Natural killer cell (primary cell): ENCODE results near the gene HDGFL1. TPM values are rescaled to one million over a fixed set of nuclear protein-coding genes. Genes with fewer than 3 reads are reported as not detected.

Source experiments
- ATAC-seq, 3 donors: fragments of 150-1000 bp in 2 of 3; fragments of 200-7000 bp in 1 of 3; cut with Tn5 transposase; 1 replicate in 1 of 3; 2 replicates in 2 of 3; pipeline ENCODE4 v1.10.0; 2021; ENCODE audit warnings: mild to moderate bottlenecking in 2 of 3, moderate library complexity in 2 of 3
- DNase-seq, 2 donors: peaks; one replicate each; pipeline versions ENCODE4 v3.0.0 to v3.0.0-alpha.2; 2013 to 2021; ENCODE audit warnings: mixed read lengths in 1 of 2
- H3K27ac ChIP-seq: one replicate; pipeline ENCODE4 v1.5.1; 2013; ENCODE audit warnings: mild to moderate bottlenecking, low read length
- H3K27me3 ChIP-seq: one replicate; pipeline ENCODE4 v1.6.1; 2013; ENCODE audit warnings: low read length; ENCODE audit not compliant: control insufficient read depth, insufficient read depth
- H3K36me3 ChIP-seq: one replicate; pipeline ENCODE4 v1.6.1; 2013; ENCODE audit warnings: low read length; ENCODE audit not compliant: control insufficient read depth, insufficient read depth
- H3K4me1 ChIP-seq: one replicate; pipeline ENCODE4 v1.6.1; 2013; ENCODE audit warnings: low read length; ENCODE audit not compliant: control insufficient read depth, insufficient read depth
- H3K4me3 ChIP-seq: one replicate; pipeline ENCODE4 v1.5.1; 2013; ENCODE audit warnings: low read length
- H3K9me3 ChIP-seq: one replicate; pipeline ENCODE4 v1.6.1; 2013; ENCODE audit warnings: low read length; ENCODE audit not compliant: control insufficient read depth, insufficient read depth
- H3K27ac Mint-ChIP-seq, 2 donors: one replicate each; pipeline ENCODE4 v1.8.0; 2022; ENCODE audit warnings: mild to moderate bottlenecking in 2 of 2, mixed read lengths in 2 of 2, moderate library complexity in 1 of 2
- H3K27me3 Mint-ChIP-seq, 2 donors: one replicate each; pipeline ENCODE4 v1.8.0; 2022; ENCODE audit warnings: low read depth in 2 of 2, mixed read lengths in 2 of 2
- H3K36me3 Mint-ChIP-seq: one replicate; pipeline ENCODE4 v1.8.0; 2022; ENCODE audit warnings: mixed read lengths
- H3K4me1 Mint-ChIP-seq, 2 donors: one replicate each; pipeline ENCODE4 v1.8.0; 2022; ENCODE audit warnings: mixed read lengths in 2 of 2
- H3K4me3 Mint-ChIP-seq: one replicate; pipeline ENCODE4 v1.8.0; 2022; ENCODE audit warnings: mild to moderate bottlenecking, moderate library complexity, mixed read lengths
- H3K9me3 Mint-ChIP-seq, 2 donors: one replicate each; pipeline ENCODE4 v1.8.0; 2022; ENCODE audit warnings: mixed read lengths in 2 of 2
- CTCF ChIP-seq: fragments of 200-600 bp; IDR thresholded peaks from one replicate; pipeline ENCODE4 v1.8.0; 2022; ENCODE audit warnings: antibody characterized with exemption
- WGBS: methylation state at CpG from one replicate; pipeline ENCODE4 v1.1.7; 2013; ENCODE audit warnings: missing lambda C conversion rate; ENCODE audit not compliant: insufficient coverage; 5-methylcytosine and 5-hydroxymethylcytosine counted together
- intact Hi-C: fragments of 100-400 bp; cut with micrococcal nuclease; formaldehyde crosslinking; loops from one replicate; pipeline ENCODE4 v1.14.2; 2022
- total RNA-seq, 4 donors: library from RNA; stranded (reverse); fragments of 120-200 nt in 1 of 4; gene quantifications; one replicate each; pipeline versions ENCODE4 v1.2.3 to v1.2.4, GENCODE V29; 2013 to 2022

The HDGFL1 gene
- total RNA-seq, 3 donors from 2014 or later (not counting 1 experiment from before 2014, with no cell fraction given): not detected

DNA sequence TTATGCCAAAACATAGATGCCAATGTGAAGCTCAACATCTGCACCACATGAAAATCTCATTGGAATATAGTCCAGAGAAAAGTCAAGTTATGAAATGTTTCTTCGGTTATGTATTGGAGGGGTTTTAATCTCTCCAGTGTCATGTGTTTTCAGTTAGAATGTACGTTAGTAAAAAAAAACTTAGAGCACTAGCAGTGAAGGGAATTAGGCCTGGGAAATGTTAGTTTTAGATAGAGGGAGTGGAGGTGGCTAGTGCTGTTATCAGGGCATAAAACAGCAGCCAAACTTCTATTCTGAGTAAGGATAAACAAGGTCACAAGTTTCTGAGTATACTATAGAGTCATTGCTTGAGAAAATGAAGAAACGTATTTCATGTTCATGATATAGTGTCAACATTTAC lies 42.9 kb downstream of the HDGFL1 start:
- H3K9me3 Mint-ChIP-seq: peaks cover 3 to 18% of the 10 kb centered on the region in 2 donors
- Histone ChIP-seq H3K27ac (no peak overlapping the region), H3K27me3 (no peaks in the 10 kb centered on the region), H3K4me1 (no peaks in the 10 kb centered on the region), H3K4me3 (no peak overlapping the region), H3K9me3 (no peaks in the 10 kb centered on the region), H3K36me3 (no peaks in the 10 kb centered on the region)
- H3K4me1 Mint-ChIP-seq: no peaks in the 10 kb centered on the region
- H3K4me3 Mint-ChIP-seq: no peak overlapping the region
- intact Hi-C loops: no loop called here
- ATAC-seq (no peak), DNase-seq (no peak)
- no peaks in the 10 kb centered on the region for H3K27me3 Mint-ChIP-seq
- no peaks in the 10 kb centered on the region for H3K36me3 Mint-ChIP-seq
- 81% methylated on average over 3 of the region's 3 CpGs for WGBS
- H3K27ac Mint-ChIP-seq: no peak overlapping the region
- no peak for TF ChIP-seq CTCF

DNA sequence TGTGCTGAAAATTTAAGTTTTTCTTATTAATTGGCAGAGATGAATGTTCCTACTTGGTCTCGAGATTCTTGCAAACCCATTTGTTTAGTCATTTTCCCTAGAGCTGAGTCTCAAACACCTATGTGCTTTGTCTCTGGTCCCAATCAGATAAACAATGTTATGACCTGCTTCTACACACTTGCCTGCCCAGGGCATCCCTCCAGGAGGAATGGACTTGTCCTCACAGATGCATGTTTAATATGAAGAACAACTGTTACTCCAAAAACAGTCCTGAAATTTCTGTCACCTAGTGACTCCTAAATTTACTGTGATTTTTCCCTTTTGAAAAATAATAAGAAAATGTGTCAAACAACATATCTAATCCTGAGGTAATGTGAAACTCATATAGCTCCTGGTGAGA lies 43.7 kb downstream of the HDGFL1 start:
- Mint-ChIP-seq H3K27me3 (no peaks in the 10 kb centered on the region), H3K4me1 (no peaks in the 10 kb centered on the region), H3K4me3 (no peak overlapping the region), H3K36me3 (no peaks in the 10 kb centered on the region), H3K27ac (no peak overlapping the region), H3K9me3 (peaks cover 3 to 16% of the 10 kb centered on the region in 2 donors)
- Histone ChIP-seq H3K27me3 (no peaks in the 10 kb centered on the region), H3K4me3 (no peak overlapping the region), H3K4me1 (no peaks in the 10 kb centered on the region), H3K27ac (no peak overlapping the region), H3K9me3 (no peaks in the 10 kb centered on the region), H3K36me3 (no peaks in the 10 kb centered on the region)
- ATAC-seq (no peak), DNase-seq (no peak)
- TF ChIP-seq CTCF: no peak
- intact Hi-C loops: no loop called here
- 83% methylated on average over 1 of the region's 1 CpG for WGBS

DNA sequence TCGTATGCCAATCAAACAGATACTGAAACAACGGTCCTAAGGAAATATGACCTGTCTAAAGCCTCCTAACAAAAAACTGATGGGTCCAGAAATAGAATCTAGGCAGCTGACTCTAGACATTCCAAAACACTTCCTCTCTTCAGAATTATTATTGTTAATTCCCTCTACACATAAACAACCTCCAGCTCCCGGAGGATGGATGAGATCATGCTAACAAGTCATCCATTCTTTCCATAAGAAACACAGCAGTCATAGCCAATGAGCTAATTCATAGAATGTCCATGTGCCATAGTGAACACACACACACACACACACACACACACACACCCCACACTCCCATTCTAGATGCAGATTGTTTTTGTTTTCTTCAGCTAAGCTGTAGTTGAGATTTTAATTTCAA lies 44.3 kb downstream of the HDGFL1 start:
- DNase-seq: no peak
- H3K27ac Mint-ChIP-seq: no peak overlapping the region
- Histone ChIP-seq H3K27ac (no peak overlapping the region), H3K36me3 (no peaks in the 10 kb centered on the region), H3K9me3 (no peaks in the 10 kb centered on the region), H3K27me3 (no peaks in the 10 kb centered on the region), H3K4me1 (no peaks in the 10 kb centered on the region), H3K4me3 (no peak overlapping the region)
- no peaks in the 10 kb centered on the region for H3K27me3 Mint-ChIP-seq
- no peaks in the 10 kb centered on the region for H3K4me1 Mint-ChIP-seq
- no peak overlapping the region for H3K4me3 Mint-ChIP-seq
- H3K9me3 Mint-ChIP-seq: peaks cover 4 to 19% of the 10 kb centered on the region in 2 donors
- no peak for TF ChIP-seq CTCF
- WGBS: 79% methylated on average over 3 of the region's 3 CpGs
- no peaks in the 10 kb centered on the region for H3K36me3 Mint-ChIP-seq
- intact Hi-C loops: no loop called here
- ATAC-seq: no peak

- DNase-seq (no peak), ATAC-seq (no peak)
- H3K27ac ChIP-seq: no peak overlapping the region
- WGBS: 93% methylated on average over 2 of the region's 3 CpGs
- H3K4me3 ChIP-seq: no peak overlapping the region
- Mint-ChIP-seq H3K9me3 (peaks cover 5 to 23% of the 10 kb centered on the region in 2 donors), H3K27ac (no peak overlapping the region), H3K36me3 (no peaks in the 10 kb centered on the region), H3K4me3 (no peak overlapping the region), H3K27me3 (no peaks in the 10 kb centered on the region), H3K4me1 (no peaks in the 10 kb centered on the region)
- intact Hi-C loops: no loop called here
- TF ChIP-seq CTCF: no peak
- H3K9me3 ChIP-seq: no peaks in the 10 kb centered on the region
- H3K27me3 ChIP-seq: no peaks in the 10 kb centered on the region
- no peaks in the 10 kb centered on the region for H3K36me3 ChIP-seq
- H3K4me1 ChIP-seq: no peaks in the 10 kb centered on the region
Measured at GRCh38 chr6:22614547-22614946, 45.2 kb downstream of the HDGFL1 start.
